ENCODE measurements around the gene ESYT2.

DNA sequence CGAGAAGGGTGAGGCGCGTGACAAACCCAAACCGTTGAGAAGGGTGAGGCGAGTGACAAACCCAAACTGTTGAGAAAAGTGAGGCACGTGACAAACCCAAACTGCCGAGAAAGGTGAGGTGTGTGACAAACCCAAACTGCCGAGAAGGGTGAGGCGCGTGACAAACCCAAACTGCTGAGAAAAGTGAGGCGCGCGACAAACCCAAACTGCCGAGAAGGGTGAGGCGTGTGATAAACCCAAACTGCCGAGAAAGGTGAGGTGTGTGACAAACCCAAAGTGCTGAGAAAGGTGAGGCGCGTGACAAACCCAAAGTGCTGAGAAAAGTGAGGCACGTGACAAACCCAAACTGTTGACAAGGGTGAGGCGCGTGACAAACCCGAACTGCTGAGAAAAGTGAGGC is 25.0 kb downstream of the ESYT2 start:
- TF ChIP-seq, protein P1, sequence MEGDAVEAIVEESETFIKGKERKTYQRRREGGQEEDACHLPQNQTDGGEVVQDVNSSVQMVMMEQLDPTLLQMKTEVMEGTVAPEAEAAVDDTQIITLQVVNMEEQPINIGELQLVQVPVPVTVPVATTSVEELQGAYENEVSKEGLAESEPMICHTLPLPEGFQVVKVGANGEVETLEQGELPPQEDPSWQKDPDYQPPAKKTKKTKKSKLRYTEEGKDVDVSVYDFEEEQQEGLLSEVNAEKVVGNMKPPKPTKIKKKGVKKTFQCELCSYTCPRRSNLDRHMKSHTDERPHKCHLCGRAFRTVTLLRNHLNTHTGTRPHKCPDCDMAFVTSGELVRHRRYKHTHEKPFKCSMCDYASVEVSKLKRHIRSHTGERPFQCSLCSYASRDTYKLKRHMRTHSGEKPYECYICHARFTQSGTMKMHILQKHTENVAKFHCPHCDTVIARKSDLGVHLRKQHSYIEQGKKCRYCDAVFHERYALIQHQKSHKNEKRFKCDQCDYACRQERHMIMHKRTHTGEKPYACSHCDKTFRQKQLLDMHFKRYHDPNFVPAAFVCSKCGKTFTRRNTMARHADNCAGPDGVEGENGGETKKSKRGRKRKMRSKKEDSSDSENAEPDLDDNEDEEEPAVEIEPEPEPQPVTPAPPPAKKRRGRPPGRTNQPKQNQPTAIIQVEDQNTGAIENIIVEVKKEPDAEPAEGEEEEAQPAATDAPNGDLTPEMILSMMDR (IDR thresholded peaks at IDR 0.05), result no peak
- no peak for TF ChIP-seq POLR2AphosphoS5 (IDR thresholded peaks at IDR 0.05)
